ENCODE measurements around the gene GLB1L2. TPM values are rescaled to one million over a fixed set of nuclear protein-coding genes. Genes with fewer than 3 reads are reported as not detected.

The GLB1L2 gene
- total RNA-seq, 2 donors from 2014 or later = 9.9 to 12.5 TPM

GRCh38 chr11:134369656-134370525 lies 38.1 kb downstream of the GLB1L2 start:
- WGBS, 2 experiments (ENCODE audit: insufficient coverage in 1 of 2, insufficient read length in 1 of 2) = 91 to 94% methylated on average over 16 to 30 of the region's 30 CpGs
- H3K4me3 Mint-ChIP-seq = no peak overlapping the region
- no peak overlapping the region for H3K27ac Mint-ChIP-seq
- Histone ChIP-seq H3K4me1 (ENCODE audit: control insufficient read depth, insufficient read depth, low read length) (no peaks in the 10 kb centered on the region), H3K9ac (ENCODE audit: extremely low read depth, low read length, poor library complexity, severe bottlenecking) (no peak overlapping the region), H3K9me3 (ENCODE audit: control insufficient read depth, low read length) (no peaks in the 10 kb centered on the region), H3K36me3 (ENCODE audit: control insufficient read depth, insufficient read depth, low read length) (no peaks in the 10 kb centered on the region), H3K27ac (ENCODE audit: low read depth, low read length) (no peak overlapping the region), H3K27me3 (ENCODE audit: control insufficient read depth, insufficient read depth, low read length, poor library complexity, severe bottlenecking) (no peaks in the 10 kb centered on the region), H3K4me3 (ENCODE audit: low read length) (no peak overlapping the region)
- no peaks in the 10 kb centered on the region for H3K27me3 Mint-ChIP-seq (ENCODE audit: insufficient read depth)
- peaks cover 2% of the 10 kb centered on the region for H3K36me3 Mint-ChIP-seq (ENCODE audit: low read depth)
- no peak for TF ChIP-seq CTCF (conservative IDR thresholded peaks at IDR 0.05)
- DNase-seq = no peak
- H3K9me3 Mint-ChIP-seq = no peaks in the 10 kb centered on the region
- no peaks in the 10 kb centered on the region for H3K4me1 Mint-ChIP-seq

- no peak for DNase-seq
- Histone ChIP-seq H3K4me1 (ENCODE audit: control insufficient read depth, insufficient read depth, low read length) (no peaks in the 10 kb centered on the region), H3K36me3 (ENCODE audit: control insufficient read depth, insufficient read depth, low read length) (no peaks in the 10 kb centered on the region), H3K27ac (ENCODE audit: low read depth, low read length) (no peak overlapping the region), H3K9me3 (ENCODE audit: control insufficient read depth, low read length) (no peaks in the 10 kb centered on the region), H3K27me3 (ENCODE audit: control insufficient read depth, insufficient read depth, low read length, poor library complexity, severe bottlenecking) (no peaks in the 10 kb centered on the region), H3K4me3 (ENCODE audit: low read length) (no peak overlapping the region), H3K9ac (ENCODE audit: extremely low read depth, low read length, poor library complexity, severe bottlenecking) (no peak overlapping the region)
- no peaks in the 10 kb centered on the region for H3K27me3 Mint-ChIP-seq (ENCODE audit: insufficient read depth)
- no peaks in the 10 kb centered on the region for H3K9me3 Mint-ChIP-seq
- WGBS, 2 experiments (ENCODE audit: insufficient coverage in 1 of 2, insufficient read length in 1 of 2) = 86 to 91% methylated on average over 9 to 18 of the region's 19 CpGs
- H3K4me3 Mint-ChIP-seq = no peak overlapping the region
- H3K4me1 Mint-ChIP-seq = no peaks in the 10 kb centered on the region
- no peak for TF ChIP-seq CTCF (conservative IDR thresholded peaks at IDR 0.05)
- peaks cover 2% of the 10 kb centered on the region for H3K36me3 Mint-ChIP-seq (ENCODE audit: low read depth)
- H3K27ac Mint-ChIP-seq = no peak overlapping the region
Measured at GRCh38 chr11:134370526-134371435, 39.0 kb downstream of the GLB1L2 start.

DNA sequence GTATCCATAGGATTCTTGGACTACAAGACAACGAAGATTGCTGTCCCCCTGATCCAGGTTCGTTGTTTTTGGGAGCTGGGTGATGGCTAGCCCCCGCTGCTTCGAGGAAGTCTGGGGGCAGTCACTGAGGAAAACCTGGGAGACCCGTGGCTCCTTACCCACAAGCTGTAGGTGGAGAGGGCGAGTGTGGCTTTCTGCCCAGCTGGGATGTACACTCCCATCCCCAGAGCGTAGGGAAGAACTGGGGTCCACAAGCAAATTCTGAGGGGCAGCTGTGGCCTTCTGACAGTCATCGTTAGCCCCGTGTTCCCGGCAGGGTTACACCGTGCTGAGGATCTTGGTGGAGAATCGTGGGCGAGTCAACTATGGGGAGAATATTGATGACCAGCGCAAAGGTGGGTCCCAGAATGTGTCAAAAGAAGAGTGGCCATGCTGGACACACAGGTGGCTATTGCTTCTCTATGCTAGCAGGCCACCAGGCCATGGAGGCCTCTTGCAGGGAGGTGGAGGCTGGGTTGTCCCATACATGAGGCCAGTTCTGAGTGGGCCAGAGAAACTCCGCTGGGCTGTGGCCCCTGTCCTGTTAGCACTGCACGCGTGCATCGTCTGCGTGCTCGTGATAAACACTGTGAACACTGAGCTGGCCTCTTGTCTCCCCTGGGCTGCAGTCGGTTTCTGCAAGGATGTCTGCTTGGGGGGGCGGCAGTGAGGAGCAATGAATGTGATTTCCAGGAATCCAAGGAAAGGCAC lies 39.8 kb downstream of the GLB1L2 start:
- Mint-ChIP-seq H3K9me3 (no peaks in the 10 kb centered on the region), H3K4me3 (no peak overlapping the region), H3K27ac (no peak overlapping the region), H3K4me1 (peaks cover 5% of the 10 kb centered on the region), H3K36me3 (ENCODE audit: low read depth) (peaks cover 2% of the 10 kb centered on the region), H3K27me3 (ENCODE audit: insufficient read depth) (no peaks in the 10 kb centered on the region)
- Histone ChIP-seq H3K4me3 (ENCODE audit: low read length) (no peak overlapping the region), H3K4me1 (ENCODE audit: control insufficient read depth, insufficient read depth, low read length) (no peaks in the 10 kb centered on the region), H3K9me3 (ENCODE audit: control insufficient read depth, low read length) (no peaks in the 10 kb centered on the region), H3K9ac (ENCODE audit: extremely low read depth, low read length, poor library complexity, severe bottlenecking) (no peak overlapping the region), H3K27me3 (ENCODE audit: control insufficient read depth, insufficient read depth, low read length, poor library complexity, severe bottlenecking) (no peaks in the 10 kb centered on the region), H3K36me3 (ENCODE audit: control insufficient read depth, insufficient read depth, low read length) (no peaks in the 10 kb centered on the region), H3K27ac (ENCODE audit: low read depth, low read length) (no peak overlapping the region)
- 93 to 95% methylated on average over 22 of the region's 22 CpGs for WGBS, 2 experiments (ENCODE audit: insufficient coverage in 1 of 2, insufficient read length in 1 of 2)
- no peak for TF ChIP-seq CTCF (conservative IDR thresholded peaks at IDR 0.05)
- DNase-seq = no peak
